CD4-positive, alpha-beta T cell treated with Interleukin-4 for 4 hours (primary cell): ENCODE data around the gene ZNF320.
"Not testable (repeated sequence)": the region's sequence is repeated elsewhere in the genome, so short reads cannot be mapped to it uniquely, and the experiment has no call there.

Source experiments
- DNase-seq: peaks from one replicate; pipeline ENCODE4 v3.0.0-alpha.2; 2020

The ZNF320 gene

DNA sequence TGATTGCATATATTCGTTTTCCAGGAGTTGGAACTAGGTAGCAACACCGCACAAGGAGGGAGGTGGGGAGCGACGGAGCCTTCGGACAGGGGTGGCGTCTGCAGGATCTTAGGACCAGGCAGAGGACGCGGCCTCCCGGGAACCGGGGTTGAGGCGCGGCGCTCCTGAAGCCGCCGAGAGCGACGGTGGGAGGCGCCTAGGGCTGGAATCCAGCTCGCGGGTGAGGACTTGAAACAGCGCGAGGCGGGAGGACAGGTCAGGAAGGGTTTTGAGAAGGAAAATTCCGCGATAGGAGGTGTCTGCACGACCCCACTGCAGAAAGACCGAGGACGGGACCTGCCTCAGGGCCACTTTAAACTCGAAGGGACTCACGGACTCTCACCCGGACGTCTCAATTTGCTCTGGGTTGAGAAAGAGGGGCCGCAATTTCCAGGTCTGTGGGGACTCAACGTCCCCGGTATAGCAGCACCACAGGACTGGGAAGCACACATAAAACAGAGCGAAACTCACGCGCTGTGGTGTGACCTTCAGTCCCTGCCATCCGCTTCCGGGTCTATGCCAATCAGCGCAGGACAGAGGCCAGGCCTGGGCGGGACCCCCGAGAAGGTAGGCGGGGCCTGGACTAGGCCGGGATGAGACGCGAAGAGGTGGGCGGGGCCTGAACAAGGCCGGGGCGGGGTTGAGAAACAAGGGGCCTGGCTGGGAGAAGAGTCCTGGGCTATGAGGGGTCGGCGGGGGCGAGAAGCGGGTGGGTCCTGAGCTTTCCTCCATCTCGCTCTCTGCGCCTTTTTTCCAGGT is at the start of gene ZNF320:
Gene ZNF320, minus strand, starts transcription at position 498 of the 798 bp plus-strand sequence. CDS start 7,380 bp downstream, outside the sequence.
- peak; percentile 89 for DNase-seq

- no peak for DNase-seq
Observed at GRCh38 chr19:52946322-52947310, 49.2 kb upstream of the ZNF320 start.

- DNase-seq, result no peak
Observed at GRCh38 chr19:52945652-52946321, 48.4 kb upstream of the ZNF320 start.

- not testable (repeated sequence) for DNase-seq
Observed at GRCh38 chr19:52944703-52945493, 47.5 kb upstream of the ZNF320 start.

- no peak for DNase-seq
Observed at GRCh38 chr19:52943884-52944643, 46.6 kb upstream of the ZNF320 start.

GRCh38 chr19:52943134-52943883 is 45.9 kb upstream of the ZNF320 start:
- no peak for DNase-seq

DNA sequence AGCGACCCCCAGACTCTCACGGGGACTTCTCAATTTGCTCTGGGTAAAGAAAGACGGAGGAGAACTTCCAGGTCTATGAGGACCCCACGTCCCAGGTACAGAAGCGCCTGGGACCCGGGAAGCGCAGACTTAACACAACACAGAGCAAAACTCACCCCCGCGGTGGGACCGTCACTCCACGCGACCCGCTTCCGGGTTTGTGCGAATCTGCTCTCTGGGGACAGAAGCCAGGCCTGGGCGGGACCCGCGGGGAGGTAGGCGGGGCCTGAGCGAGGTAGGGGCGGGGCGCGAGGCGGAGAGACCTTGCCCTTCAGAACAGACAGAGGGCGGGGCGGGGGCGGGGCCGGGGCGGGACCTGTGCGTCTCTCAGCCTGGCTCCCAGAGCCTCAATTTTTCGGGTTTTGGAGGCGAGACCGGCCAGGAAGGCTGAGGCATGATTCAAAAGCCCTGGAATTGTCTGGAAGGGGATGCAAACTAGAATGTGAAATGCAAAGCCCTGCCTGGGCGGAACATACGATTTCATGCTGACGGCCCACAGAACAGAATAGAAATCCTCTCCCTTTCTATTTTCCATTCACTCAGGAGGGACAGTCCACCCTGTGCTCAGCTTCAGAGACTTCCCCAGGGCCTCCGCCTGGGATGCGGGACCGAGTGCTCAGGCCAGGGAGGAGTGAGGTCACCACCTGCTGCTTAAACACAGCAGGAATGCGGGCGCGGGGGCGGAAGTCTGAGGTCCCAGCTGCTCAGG is 45.1 kb upstream of the ZNF320 start:
- peak; percentile 94 for DNase-seq

- no peak for DNase-seq
Observed at GRCh38 chr19:52941941-52942385, 44.5 kb upstream of the ZNF320 start.

- DNase-seq, result not testable (repeated sequence)
Observed at GRCh38 chr19:52941523-52941922, 44.1 kb upstream of the ZNF320 start.

DNA sequence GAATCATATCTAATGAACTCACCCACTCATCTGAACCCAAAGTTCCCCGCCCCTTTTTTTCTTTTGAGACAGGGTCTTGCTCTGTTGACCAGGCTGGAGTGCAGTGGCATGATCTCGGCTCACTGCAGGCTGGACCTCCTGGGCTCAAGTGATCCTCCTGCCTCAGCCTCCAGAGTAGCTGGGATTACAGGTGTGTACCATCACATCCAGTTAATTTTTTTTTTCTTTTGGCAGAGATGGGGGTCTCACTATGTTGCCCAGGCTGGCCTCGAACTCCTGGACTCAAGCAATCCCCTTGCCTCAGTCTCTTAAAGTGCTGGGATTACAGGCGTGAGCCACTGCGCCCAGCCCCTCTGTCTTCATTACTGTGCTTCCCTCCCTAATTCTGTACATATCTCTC is 43.5 kb upstream of the ZNF320 start:
- not testable (repeated sequence) for DNase-seq

DNA sequence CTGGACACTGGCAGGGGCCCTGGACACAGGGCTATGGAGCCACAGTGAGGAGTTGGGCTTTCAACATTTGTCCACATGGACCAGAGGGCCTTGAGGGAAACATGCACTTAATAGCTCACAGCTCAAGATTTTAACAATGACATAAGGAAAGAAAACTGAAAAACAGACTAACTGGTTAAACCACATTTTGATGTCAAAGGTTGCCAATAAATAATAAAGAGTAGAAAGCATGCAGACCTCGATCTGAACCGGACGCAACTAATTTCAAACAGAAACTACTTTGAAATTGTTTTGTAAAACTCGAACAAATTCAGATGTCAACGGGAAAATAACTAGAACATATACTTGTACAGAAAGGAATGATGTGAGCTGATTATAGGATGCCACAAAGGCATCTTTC is 41.3 kb upstream of the ZNF320 start:
- DNase-seq, result no peak

DNA sequence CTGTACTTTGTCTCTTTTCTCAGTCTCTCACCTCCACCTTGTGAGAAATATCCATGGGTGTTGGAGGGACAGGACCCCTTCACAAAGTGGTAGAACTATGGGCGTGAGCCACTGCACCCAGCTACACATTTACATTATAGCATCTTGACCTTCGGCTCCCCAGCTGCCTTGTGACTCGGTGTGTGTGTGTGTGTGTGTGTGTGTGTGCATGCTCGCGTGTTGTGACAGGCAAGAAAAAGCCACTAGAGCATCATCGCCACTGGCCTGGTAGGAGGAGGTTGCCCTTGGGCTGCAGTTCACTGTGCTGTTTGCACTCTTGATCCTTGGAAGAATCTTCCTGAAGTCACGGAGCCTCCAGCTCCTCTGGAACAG is 39.5 kb upstream of the ZNF320 start:
- DNase-seq, result no peak

DNA sequence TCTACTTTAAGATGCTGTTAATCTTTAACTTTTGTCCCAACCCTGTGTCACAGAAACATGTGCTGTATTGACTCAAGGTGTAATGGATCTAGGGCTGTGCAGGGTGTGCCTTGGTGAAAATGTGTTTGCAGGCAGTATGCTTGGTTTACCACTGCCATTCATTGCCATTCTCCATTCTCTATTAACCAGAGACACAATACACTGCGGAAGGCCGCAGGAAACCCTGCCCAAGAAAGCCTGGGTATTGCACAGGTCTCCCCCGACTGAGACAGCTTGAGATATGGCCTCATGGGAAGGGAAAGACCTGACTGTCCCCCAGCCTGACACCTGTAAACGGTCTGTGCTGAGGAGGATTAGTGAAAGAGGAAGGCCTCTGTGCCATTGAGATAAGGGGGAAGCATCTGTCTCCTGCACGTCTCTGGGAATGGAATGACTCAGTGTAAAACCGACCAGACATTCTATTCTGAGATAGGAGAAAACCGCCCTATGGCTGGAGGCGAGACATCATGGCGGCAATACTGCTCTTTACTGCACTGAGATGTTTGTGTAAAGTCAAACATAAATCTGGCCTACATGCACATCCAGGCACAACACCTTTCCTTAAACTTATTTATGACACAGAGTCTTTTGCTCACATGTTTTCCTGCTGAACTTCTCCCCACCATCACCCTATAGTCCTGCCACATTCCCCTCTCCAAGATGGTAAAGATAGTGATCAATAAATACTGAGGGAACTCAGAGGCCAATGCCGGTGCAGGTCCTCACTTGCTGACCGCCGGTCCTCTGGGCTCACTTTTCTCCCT is 38.9 kb upstream of the ZNF320 start:
- no peak for DNase-seq

DNA sequence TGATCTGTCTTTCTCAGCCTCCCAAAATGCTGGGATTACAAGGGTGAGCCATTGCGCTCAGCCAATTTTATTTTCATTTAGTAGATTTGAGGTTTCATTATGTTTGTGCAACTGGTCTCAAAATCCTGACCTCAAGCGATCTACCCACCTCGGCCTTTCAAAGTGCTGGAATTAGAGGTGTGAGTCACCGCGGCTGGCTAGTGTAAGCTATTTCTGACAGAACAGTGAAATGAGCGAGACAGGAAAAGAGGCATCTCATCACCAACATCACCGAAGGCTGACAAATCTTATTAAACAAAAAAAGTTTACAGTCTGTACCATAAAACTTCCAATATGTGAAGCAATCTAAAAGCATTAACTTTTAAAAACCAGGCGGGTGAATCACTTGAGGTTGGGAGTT is 38.0 kb upstream of the ZNF320 start:
- no peak for DNase-seq

GRCh38 chr19:52924641-52925040 is 27.2 kb upstream of the ZNF320 start:
- DNase-seq, result not testable (repeated sequence)

- no peak for DNase-seq
Observed at GRCh38 chr19:52923778-52924593, 26.6 kb upstream of the ZNF320 start.

GRCh38 chr19:52922841-52923777 is 25.7 kb upstream of the ZNF320 start, which contains the start of gene ZNF888:
TSS of gene ZNF888 (minus strand) at chr19:52923428. CDS start at chr19:52917873, 5,555 bp downstream.
- peak; percentile 83 for DNase-seq
